ENCODE data around the gene NUFIP1. TPM values are rescaled to one million over a fixed set of nuclear protein-coding genes. Genes with fewer than 3 reads are reported as not detected.

The NUFIP1 gene
- 3.4 and 3.5 TPM in 2 replicates for total RNA-seq

GRCh38 chr13:44989071-44989889, at the start of gene NUFIP1, which contains the start of gene GPALPP1:
Gene NUFIP1 (minus strand): TSS chr13:44989471. CDS start chr13:44989436, 35 bp downstream.
Gene GPALPP1 (plus strand): TSS chr13:44989538. CDS start chr13:44989655, 117 bp downstream.

Other genes with a start within 250 kb of the NUFIP1 start
- 20.8 and 23.0 TPM in 2 replicates for gene GPALPP1, start 67 bp upstream of the NUFIP1 start, total RNA-seq
- gene GTF2F2, start 131.0 kb upstream of the NUFIP1 start, total RNA-seq, result 12.4 and 15.1 TPM in 2 replicates
- 0.20 and 0.66 TPM in 2 replicates for gene KCTD4, start 211.6 kb upstream of the NUFIP1 start, total RNA-seq